Measurements from ENCODE around the gene RIMBP2.

DNA sequence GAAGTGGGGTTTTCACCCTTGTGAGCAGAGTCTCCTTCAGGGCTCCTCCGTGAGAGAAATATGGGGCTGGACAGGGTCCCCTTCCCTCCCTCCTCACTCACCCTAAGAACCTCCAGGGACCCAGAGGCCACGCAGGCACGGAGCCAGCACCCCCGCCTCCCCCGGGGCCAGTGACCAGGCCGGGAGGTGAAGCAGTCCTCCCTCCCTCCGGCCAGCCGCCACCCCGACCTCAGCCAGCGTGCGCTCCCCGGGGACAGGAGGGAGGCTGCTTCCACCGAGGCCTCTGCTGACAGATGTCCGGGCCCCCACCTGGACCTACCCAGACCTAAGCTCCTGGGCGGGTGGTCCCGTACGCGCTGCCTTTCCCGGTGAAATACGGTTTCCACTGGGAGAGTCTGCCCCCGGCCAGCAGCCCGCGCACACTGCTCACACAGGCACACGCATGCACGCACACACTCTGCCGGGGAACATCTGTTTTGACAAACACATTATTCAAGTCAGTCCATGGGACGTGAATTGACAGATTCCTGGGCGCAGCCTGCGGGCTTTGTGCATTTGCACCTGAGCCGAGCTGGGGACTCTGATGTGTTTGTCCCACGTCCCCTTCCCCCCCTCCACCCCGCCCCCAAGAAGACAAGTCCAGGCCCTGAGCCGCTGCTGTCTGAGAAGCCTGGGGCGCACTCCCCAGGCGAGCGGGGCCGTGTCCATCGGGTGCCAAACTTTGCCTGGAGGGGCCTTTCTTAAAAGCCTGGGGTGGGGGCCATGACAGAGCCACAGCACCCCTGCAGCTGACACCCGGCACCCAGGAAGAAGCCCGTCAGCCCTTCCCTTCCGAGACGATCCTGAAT, 725 bp downstream of the RIMBP2 start:
- no peak for TF ChIP-seq EZH2phosphoT487 (IDR thresholded peaks at IDR 0.05; ENCODE audit: insufficient read depth, low read depth)
- TF ChIP-seq EZH2 (IDR thresholded peaks at IDR 0.05; ENCODE audit: insufficient read depth, poor library complexity, severe bottlenecking), result no peak
